Thoracic aorta (tissue), 2 donors: ENCODE results near the gene LSM14B. TPM values are rescaled to one million over a fixed set of nuclear protein-coding genes. Genes with fewer than 3 reads are reported as not detected.

Experiments
- ATAC-seq: fragments of 150-250 bp; one replicate; pipeline ENCODE4 v1.8.0; 2017; ENCODE audit warnings: low read depth; ENCODE audit not compliant: insufficient number of reproducible peaks, low FRiP score
- DNase-seq: peaks from one replicate; pipeline ENCODE4 v3.0.0-alpha.2; 2020; ENCODE audit warnings: low spot score
- H3K27ac ChIP-seq, 2 donors: fragments of 200-600 bp; sonication (generic); 1 replicate in 1 of 2; 2 replicates in 1 of 2; pipeline ENCODE4 v1.5.1; 2016; ENCODE audit warnings: mild to moderate bottlenecking in 2 of 2, moderate library complexity in 2 of 2
- H3K27me3 ChIP-seq: fragments of 200-600 bp; sonication (generic); replicated peaks from 2 replicates; pipeline ENCODE4 v1.6.0; 2016; ENCODE audit warnings: mild to moderate bottlenecking; ENCODE audit not compliant: insufficient read depth
- H3K36me3 ChIP-seq: fragments of 200-600 bp; sonication (generic); one replicate; pipeline ENCODE4 v1.5.1; 2016
- H3K4me1 ChIP-seq, 2 donors: fragments of 200-600 bp; sonication (generic); 1 replicate in 1 of 2; 2 replicates in 1 of 2; pipeline versions ENCODE4 v1.5.1 to v1.6.0; 2016; ENCODE audit warnings: low read depth in 2 of 2, mild to moderate bottlenecking in 1 of 2; ENCODE audit not compliant: control insufficient read depth in 1 of 2
- H3K4me3 ChIP-seq: fragments of 200-600 bp; sonication (generic); 2 replicates; pipeline ENCODE4 v1.5.1; 2016; ENCODE audit warnings: mild to moderate bottlenecking
- H3K9me3 ChIP-seq: fragments of 200-600 bp; sonication (generic); 2 replicates; pipeline ENCODE4 v1.5.1; 2016
- total RNA-seq, 2 donors: library from RNA; depleted of rRNA; stranded (reverse); fragments of >200 nt; gene quantifications; one replicate each; pipeline versions ENCODE4 v1.1.0 to v1.2.3, GENCODE V29; 2016
- TF ChIP-seq, protein P1 (sequence below): fragments of 200-600 bp; sonication (generic); IDR thresholded peaks from one replicate; pipeline ENCODE4 v1.5.1; 2019; ENCODE audit warnings: antibody characterized with exemption

LSM14B gene
- total RNA-seq, 2 donors from 2014 or later: 11.4 to 38.7 TPM

GRCh38 chr20:62151225-62151624, 28.9 kb downstream of the LSM14B start:
- TF ChIP-seq, protein P1, sequence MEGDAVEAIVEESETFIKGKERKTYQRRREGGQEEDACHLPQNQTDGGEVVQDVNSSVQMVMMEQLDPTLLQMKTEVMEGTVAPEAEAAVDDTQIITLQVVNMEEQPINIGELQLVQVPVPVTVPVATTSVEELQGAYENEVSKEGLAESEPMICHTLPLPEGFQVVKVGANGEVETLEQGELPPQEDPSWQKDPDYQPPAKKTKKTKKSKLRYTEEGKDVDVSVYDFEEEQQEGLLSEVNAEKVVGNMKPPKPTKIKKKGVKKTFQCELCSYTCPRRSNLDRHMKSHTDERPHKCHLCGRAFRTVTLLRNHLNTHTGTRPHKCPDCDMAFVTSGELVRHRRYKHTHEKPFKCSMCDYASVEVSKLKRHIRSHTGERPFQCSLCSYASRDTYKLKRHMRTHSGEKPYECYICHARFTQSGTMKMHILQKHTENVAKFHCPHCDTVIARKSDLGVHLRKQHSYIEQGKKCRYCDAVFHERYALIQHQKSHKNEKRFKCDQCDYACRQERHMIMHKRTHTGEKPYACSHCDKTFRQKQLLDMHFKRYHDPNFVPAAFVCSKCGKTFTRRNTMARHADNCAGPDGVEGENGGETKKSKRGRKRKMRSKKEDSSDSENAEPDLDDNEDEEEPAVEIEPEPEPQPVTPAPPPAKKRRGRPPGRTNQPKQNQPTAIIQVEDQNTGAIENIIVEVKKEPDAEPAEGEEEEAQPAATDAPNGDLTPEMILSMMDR: no peak
- peaks cover 4% of the 10 kb centered on the region for H3K36me3 ChIP-seq
- H3K27ac ChIP-seq: no peak overlapping the region
- no peaks in the 10 kb centered on the region for H3K27me3 ChIP-seq
- ATAC-seq (no peak), DNase-seq (no peak)
- H3K4me3 ChIP-seq: no peak overlapping the region
- H3K4me1 ChIP-seq: peaks cover 0 to 13% of the 10 kb centered on the region in 2 donors
- H3K9me3 ChIP-seq: no peaks in the 10 kb centered on the region

GRCh38 chr20:62151835-62152364, 29.6 kb downstream of the LSM14B start:
- Histone ChIP-seq H3K27ac (no peak overlapping the region), H3K4me1 (peaks cover 0 to 11% of the 10 kb centered on the region in 2 donors), H3K27me3 (no peaks in the 10 kb centered on the region), H3K9me3 (no peaks in the 10 kb centered on the region), H3K4me3 (no peak overlapping the region), H3K36me3 (peaks cover 4% of the 10 kb centered on the region)
- DNase-seq: no peak
- TF ChIP-seq, protein P1: no peak
- no peak for ATAC-seq

DNA sequence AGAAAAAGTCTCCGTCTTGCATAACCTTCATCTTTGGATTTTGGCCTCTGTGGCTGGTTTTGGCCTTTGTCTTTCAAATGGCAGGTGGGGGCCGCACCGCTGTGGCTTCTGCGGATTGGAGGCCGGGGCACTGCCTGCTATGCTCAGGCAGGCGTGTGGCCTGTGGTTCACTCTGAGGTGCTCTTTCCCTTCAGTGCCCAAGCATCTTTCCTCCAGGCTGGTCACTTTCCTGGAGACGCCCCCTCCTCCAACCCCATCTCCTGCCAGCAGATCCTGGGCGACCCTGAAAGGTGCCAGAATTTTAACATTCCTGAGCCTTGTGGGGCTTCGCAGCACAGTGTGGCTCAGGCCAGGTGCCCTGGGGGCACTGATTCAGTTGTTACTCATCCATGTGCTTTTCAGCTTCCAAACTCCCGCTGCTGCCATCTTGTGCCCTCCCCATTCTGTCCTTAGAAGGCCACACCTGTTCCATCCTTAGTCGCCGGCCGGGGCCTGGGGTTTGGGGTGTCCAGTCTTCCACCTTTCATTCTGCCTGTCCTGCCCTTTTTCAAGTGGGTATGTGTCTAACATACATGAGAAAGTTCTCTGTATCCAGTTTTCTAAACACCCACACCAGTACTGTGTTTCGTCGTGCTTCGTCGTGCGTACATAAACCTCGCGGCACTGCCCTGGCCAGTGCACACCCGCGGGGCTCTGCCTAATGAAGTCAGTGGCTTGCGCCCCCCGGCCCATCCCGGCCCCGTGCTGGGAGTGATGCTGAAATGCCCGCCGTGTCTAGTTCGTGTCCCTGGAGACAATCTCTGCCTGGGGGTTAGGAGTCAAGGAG, 33.4 kb downstream of the LSM14B start:
- H3K36me3 ChIP-seq: peaks cover 5% of the 10 kb centered on the region
- H3K4me3 ChIP-seq: no peak overlapping the region
- ATAC-seq: no peak
- TF ChIP-seq, protein P1: no peak
- no peak for DNase-seq
- H3K4me1 ChIP-seq: peaks cover 0 to 8% of the 10 kb centered on the region in 2 donors
- no peaks in the 10 kb centered on the region for H3K27me3 ChIP-seq
- H3K27ac ChIP-seq: no peak overlapping the region
- no peaks in the 10 kb centered on the region for H3K9me3 ChIP-seq

GRCh38 chr20:62156254-62156556, 33.9 kb downstream of the LSM14B start:
- H3K27ac ChIP-seq: no peak overlapping the region
- ATAC-seq (no peak), DNase-seq (no peak)
- H3K4me3 ChIP-seq: no peak overlapping the region
- H3K36me3 ChIP-seq: peaks cover 4% of the 10 kb centered on the region
- TF ChIP-seq, protein P1: no peak
- H3K9me3 ChIP-seq: no peaks in the 10 kb centered on the region
- H3K4me1 ChIP-seq: peaks cover 0 to 8% of the 10 kb centered on the region in 2 donors
- H3K27me3 ChIP-seq: no peaks in the 10 kb centered on the region

GRCh38 chr20:62156592-62157386, 34.5 kb downstream of the LSM14B start:
- H3K4me1 ChIP-seq: peaks cover 0 to 8% of the 10 kb centered on the region in 2 donors
- TF ChIP-seq, protein P1: peak; percentile 50
- no peaks in the 10 kb centered on the region for H3K9me3 ChIP-seq
- H3K27ac ChIP-seq: no peak overlapping the region
- H3K4me3 ChIP-seq: no peak overlapping the region
- ATAC-seq (no peak), DNase-seq (no peak)
- no peaks in the 10 kb centered on the region for H3K27me3 ChIP-seq
- peaks cover 4% of the 10 kb centered on the region for H3K36me3 ChIP-seq
